Activated T-helper 2 cell treated with anti-CD3 and anti-CD28 coated beads, Interferon-gamma antibody, Interleukin-2, Interleukin-4, amounts not matched to agents 10 μg/mL and 5 μg/mL and 100 μg/mL, durations not matched to agents 14 hours and 24 hours and 36 hours (primary cell): ENCODE results near the gene OBP2A. TPM values are rescaled to one million over a fixed set of nuclear protein-coding genes. Genes with fewer than 3 reads are reported as not detected.

Experiments used
- DNase-seq: peaks from one replicate; pipeline ENCODE4 v3.0.0; 2021; ENCODE audit warnings: low spot score
- H3K27ac Mint-ChIP-seq: one replicate; pipeline ENCODE4 v1.8.0; 2021; ENCODE audit warnings: mixed read lengths
- H3K27me3 Mint-ChIP-seq: one replicate; pipeline ENCODE4 v1.8.0; 2021; ENCODE audit warnings: low read depth, mixed read lengths
- H3K36me3 Mint-ChIP-seq: one replicate; pipeline ENCODE4 v1.8.0; 2021; ENCODE audit warnings: low read depth, mixed read lengths
- H3K4me1 Mint-ChIP-seq: one replicate; pipeline ENCODE4 v1.8.0; 2021; ENCODE audit warnings: low read depth, mixed read lengths
- H3K4me3 Mint-ChIP-seq: one replicate; pipeline ENCODE4 v1.8.0; 2021; ENCODE audit warnings: low read depth, mild to moderate bottlenecking, moderate library complexity, mixed read lengths
- H3K9me3 Mint-ChIP-seq: one replicate; pipeline ENCODE4 v1.8.0; 2021; ENCODE audit warnings: mixed read lengths
- intact Hi-C: fragments of 100-400 bp; cut with micrococcal nuclease; formaldehyde crosslinking; loops from one replicate; pipeline ENCODE4 v1.15.1; 2023
- total RNA-seq: library from RNA; stranded (reverse); gene quantifications from 2 replicates; pipeline ENCODE4 v1.2.3, GENCODE V29; 2022

OBP2A gene
- total RNA-seq, 1 donor from 2014 or later: not detected

DNA sequence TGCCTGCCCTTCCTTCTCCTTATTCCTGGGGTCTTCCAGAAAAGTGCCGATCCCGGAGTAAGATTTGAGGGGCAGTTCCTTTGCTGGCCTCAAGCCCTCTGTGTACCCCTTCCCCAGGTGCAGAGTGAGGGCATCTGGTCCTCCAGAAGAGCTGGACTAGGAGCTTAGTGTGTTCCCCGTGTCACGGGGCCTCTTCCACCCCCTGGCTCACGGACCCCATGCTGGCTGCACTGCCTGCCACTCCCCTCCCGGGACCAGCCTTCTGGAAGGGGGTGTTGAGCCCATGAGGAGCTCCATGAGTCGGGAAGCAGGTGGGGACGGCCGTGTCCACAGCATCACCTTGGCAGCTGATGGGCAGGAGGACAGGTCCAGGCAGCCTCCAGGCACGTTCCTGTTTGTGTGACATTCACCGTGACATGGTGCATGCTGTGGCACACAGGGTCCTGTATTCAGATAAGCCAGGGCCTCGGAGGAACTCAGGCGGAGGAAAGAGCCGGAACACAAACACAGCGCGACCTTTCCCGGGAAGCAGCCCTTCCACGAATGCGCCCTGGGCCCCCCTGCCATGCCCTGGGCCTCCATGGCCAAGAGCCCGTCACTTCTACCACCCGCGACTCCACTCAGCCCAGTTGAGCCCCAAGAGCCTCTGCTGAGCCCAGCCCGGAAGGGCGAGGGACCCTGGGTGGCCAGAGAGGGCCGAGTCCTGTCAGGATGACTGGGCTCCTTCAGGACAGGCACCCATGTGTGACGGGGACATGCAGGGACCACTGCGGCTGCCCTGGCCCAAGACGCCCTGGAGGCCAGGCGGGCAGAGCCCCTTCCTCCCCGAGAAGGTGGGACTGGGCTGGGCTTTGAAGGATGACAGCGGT, 30.6 kb upstream of the OBP2A start:
- Mint-ChIP-seq H3K36me3 (no peaks in the 10 kb centered on the region), H3K27ac (no peak overlapping the region), H3K27me3 (peaks cover 13% of the 10 kb centered on the region), H3K9me3 (no peaks in the 10 kb centered on the region), H3K4me3 (no peak overlapping the region), H3K4me1 (peaks cover 16% of the 10 kb centered on the region)
- intact Hi-C loops: no loop called here
- DNase-seq: no peak

DNA sequence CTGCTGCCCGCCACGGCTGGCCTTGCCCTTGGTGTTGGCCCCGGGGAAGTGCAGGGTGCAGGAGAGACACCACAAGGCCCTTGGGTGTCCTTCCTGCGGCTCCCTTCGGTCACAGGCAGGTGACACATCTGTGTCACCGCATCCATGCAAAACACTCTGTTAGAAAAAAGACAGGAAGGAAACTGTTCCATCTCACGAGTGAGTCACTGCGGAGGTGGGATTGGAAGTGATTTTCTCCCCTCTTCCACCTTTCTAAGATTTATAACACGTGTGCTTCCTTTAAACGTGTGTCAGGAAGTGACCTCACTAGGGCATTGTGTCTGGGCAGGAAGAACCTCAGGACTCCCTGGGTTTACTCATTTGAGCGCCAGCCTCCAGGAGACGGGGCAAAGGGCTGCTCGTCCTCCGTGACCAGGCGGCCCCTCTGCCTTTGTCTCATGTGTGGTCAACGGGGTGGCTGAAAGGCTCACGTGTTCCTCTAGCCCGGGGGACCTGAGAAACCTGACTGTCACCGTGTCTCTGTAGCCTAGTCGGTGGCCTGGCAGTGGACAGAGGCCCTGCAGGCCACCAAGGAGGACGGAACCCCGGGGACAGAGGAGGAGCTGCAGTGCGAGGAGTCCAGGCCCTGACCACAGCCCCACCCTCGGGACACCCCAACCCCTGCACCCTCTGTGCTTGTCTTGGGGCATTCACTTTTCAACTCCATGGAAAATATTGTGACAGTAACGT, 29.6 kb upstream of the OBP2A start:
- Mint-ChIP-seq H3K4me1 (peaks cover 11% of the 10 kb centered on the region), H3K9me3 (no peaks in the 10 kb centered on the region), H3K36me3 (no peaks in the 10 kb centered on the region), H3K27me3 (peaks cover 13% of the 10 kb centered on the region), H3K27ac (no peak overlapping the region), H3K4me3 (no peak overlapping the region)
- DNase-seq: no peak
- intact Hi-C loops: no loop called here

DNA sequence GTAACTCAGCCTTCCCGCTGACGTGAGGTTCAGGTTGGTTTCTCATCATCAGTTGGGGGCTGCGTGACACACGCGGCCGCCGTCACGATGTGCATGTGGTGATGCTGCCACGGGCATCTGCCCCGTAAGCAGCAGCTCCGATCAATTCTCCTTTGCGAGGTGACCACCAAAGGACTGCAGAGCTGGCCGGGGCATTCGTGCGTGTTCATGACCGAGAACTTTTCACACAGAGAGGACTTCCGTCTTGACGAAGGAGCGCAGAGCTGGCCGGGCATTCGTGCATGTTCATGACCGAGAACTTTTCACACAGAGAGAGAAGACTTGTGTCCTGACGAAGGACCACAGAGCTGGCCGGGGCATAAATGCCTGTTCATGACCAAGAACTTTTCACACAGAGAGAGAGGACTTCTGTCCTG, 28.5 kb upstream of the OBP2A start:
- Mint-ChIP-seq H3K27ac (no peak overlapping the region), H3K4me3 (no peak overlapping the region), H3K4me1 (peaks cover 3% of the 10 kb centered on the region), H3K27me3 (peaks cover 13% of the 10 kb centered on the region), H3K9me3 (no peaks in the 10 kb centered on the region), H3K36me3 (no peaks in the 10 kb centered on the region)
- intact Hi-C loops: no loop called here
- DNase-seq: no peak

DNA sequence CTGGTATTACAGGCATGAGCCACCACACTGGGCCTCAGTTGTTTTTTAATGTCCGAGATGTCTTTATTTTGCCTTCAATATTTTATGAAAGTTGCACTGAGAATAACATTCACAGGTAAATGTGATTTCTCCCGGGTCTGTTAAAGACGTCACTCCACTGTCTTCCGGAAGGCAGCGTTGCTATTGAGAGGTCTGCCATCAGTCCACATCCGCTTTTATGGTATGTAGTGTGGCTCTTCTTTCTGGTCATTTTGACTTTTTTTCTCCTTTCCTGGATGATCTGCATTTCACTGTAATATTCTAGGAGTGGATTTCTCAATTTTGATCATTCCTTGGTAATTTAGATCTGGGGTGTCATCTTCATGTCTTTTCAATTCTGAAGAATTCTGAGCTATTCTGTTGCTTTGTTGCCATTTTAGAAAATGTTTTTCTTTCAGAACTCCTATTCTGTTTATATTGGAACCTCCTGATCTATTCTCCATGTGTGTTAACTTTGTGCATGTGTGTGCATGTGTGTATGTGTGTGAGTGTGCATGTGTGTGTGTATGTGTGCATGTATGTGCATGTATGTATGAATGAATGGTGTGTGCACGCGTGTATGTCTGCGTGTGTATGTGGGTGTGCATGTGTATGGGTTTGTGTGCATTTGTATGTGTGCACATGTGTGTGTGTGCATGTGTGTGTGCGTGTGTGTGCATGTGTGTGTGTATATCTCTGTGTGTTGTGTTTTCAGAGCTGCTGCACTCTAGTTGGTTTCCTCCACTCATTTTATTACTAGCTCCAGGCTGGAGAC, 26.6 kb upstream of the OBP2A start:
- Mint-ChIP-seq H3K27me3 (peaks cover 13% of the 10 kb centered on the region), H3K4me1 (peaks cover 3% of the 10 kb centered on the region), H3K36me3 (no peaks in the 10 kb centered on the region), H3K9me3 (no peaks in the 10 kb centered on the region), H3K27ac (no peak overlapping the region), H3K4me3 (no peak overlapping the region)
- intact Hi-C loops: no loop called here
- DNase-seq: no peak

DNA sequence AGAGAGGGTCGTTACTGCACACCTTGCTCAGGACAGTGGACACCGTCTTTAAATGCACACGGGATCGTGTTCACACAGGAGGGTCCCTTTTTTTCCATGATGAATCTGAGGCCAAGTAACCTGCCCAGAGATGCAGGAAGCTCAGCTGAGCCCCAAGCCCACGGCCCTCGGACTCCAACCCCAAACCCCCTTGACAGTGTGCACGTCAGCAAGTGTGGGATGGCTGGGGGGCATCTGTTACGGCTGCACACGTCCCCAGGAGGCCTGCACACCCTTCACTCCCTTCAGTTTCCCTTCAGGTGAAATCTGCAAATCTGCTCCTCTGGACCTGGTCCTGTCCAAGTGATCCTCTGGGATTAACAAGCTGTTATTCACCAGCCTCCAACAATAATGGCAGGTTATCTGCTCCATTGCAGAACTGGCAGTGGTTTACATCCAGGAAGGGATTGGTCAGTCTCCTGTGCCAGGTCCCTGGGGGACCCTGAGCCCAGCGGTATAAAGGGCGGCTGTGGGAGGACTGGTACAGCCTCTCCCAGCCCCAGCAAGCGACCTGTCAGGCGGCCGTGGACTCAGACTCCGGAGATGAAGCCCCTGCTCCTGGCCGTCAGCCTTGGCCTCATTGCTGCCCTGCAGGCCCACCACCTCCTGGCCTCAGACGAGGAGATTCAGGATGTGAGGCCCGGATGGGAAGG, 24.9 kb upstream of the OBP2A start, which contains the start of gene LCN1:
TSS of gene LCN1 (plus strand) at position 525 of the 692 bp plus-strand sequence. CDS start at position 583, 58 bp downstream.
- intact Hi-C loops: no loop called here

GRCh38 chr9:135521608-135522095, 24.3 kb upstream of the OBP2A start:
- Mint-ChIP-seq H3K4me1 (no peaks in the 10 kb centered on the region), H3K4me3 (no peak overlapping the region), H3K27ac (no peak overlapping the region), H3K27me3 (peaks cover 13% of the 10 kb centered on the region), H3K9me3 (no peaks in the 10 kb centered on the region), H3K36me3 (no peaks in the 10 kb centered on the region)
- intact Hi-C loops: no loop called here
- DNase-seq: no peak

More for the DNA sequence above, 24.9 kb upstream of the OBP2A start, which contains the start of gene LCN1:
- Mint-ChIP-seq H3K9me3 (no peaks in the 10 kb centered on the region), H3K4me1 (peaks cover 3% of the 10 kb centered on the region), H3K36me3 (no peaks in the 10 kb centered on the region), H3K4me3 (no peak within 1 kb of the TSS), H3K27ac (no peak within 1 kb of the TSS), H3K27me3 (peaks cover 13% of the 10 kb centered on the region)
- no peak for DNase-seq

GRCh38 chr9:135522137-135522877, 23.6 kb upstream of the OBP2A start:
- Mint-ChIP-seq H3K27ac (no peak overlapping the region), H3K36me3 (no peaks in the 10 kb centered on the region), H3K27me3 (peaks cover 13% of the 10 kb centered on the region), H3K4me1 (no peaks in the 10 kb centered on the region), H3K4me3 (no peak overlapping the region), H3K9me3 (no peaks in the 10 kb centered on the region)
- intact Hi-C loops: no loop called here
- no peak for DNase-seq

DNA sequence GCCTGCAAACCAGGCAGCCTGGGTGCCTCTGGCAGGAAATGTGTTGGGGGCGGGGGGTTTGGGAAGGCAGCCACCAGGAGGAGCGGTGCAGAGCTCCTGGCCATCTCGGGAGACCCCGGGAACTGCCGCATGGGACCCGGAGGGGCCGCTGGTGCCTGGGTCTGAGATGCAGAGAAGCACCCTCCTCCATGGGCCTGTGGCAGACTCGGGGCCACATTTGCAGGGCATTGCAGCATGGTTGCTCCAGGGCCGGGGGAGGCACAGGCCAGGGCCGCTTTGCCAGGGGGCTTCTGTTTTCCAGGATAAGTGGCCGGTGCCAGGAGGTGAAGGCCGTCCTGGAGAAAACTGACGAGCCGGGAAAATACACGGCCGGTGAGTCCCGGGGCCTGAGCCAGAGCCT, 23.0 kb upstream of the OBP2A start:
- H3K9me3 Mint-ChIP-seq: no peaks in the 10 kb centered on the region
- no peaks in the 10 kb centered on the region for H3K36me3 Mint-ChIP-seq
- intact Hi-C loops: no loop called here
- H3K27ac Mint-ChIP-seq: no peak overlapping the region
- DNase-seq: no peak
- peaks cover 11% of the 10 kb centered on the region for H3K27me3 Mint-ChIP-seq
- no peak overlapping the region for H3K4me3 Mint-ChIP-seq
- no peaks in the 10 kb centered on the region for H3K4me1 Mint-ChIP-seq

DNA sequence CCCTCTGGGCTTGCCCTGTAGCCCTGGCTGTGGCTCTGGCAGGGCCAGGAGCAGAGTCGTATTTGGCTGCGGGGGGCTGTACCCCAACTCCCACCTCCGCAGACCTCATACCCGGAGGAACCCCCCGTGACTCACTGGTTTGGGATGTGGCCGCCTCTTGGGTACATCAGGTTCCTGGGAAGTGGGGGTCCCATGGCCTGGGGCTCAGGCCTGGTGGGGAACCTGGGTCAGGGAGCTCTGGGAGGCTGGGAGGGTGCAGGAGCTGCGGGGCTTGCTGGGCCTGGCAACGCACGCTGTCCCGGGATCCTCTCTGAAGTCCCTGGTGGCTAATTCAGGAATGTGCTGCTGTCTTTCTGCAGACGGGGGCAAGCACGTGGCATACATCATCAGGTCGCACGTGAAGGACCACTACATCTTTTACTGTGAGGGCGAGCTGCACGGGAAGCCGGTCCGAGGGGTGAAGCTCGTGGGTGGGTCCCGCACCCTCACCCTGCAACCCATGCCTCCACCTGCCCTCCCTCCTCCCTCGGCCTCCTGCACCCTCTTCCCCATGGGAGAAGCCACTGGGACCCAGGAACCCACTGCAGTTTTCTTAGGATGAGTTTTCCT, 22.3 kb upstream of the OBP2A start:
- no peak for DNase-seq
- H3K4me1 Mint-ChIP-seq: no peaks in the 10 kb centered on the region
- peaks cover 7% of the 10 kb centered on the region for H3K27me3 Mint-ChIP-seq
- no peak overlapping the region for H3K27ac Mint-ChIP-seq
- no peaks in the 10 kb centered on the region for H3K9me3 Mint-ChIP-seq
- intact Hi-C loops: no loop called here
- no peak overlapping the region for H3K4me3 Mint-ChIP-seq
- no peaks in the 10 kb centered on the region for H3K36me3 Mint-ChIP-seq

DNA sequence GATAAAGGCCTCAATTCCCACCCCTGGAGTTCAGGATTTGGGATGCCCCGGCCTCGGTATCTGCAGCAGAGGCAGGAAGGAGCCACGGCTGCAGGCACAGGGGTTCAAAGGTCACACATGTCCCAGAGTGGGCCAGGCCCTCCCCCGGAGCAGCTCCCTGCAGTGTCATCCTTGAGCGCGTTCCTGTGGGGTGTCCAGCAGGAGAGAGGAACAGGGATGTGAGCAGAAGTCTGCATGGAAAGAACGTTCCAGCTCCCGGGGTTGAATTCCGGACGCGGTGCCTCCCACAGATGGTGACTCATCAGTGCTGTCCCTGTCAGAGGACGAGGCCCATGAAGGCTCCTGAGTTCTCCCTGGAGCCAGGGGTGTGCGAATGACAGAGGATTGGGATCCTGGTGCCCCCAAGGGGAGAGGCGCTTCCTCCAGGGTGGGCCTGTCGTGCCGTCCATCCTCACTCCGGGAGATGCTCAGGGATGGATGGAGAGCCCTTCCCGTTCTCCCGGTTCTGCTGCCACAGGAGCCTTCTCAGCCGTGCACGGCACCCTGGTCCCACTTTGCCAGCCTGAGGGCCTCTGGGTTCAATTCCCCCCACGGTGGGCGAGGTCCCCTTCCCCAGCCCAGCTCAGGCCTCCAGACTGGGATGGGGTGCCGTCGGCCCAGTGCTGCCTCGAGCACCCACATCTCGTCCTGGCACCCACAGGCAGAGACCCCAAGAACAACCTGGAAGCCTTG, 21.6 kb upstream of the OBP2A start:
- no peak for DNase-seq
- H3K9me3 Mint-ChIP-seq: no peaks in the 10 kb centered on the region
- no peak overlapping the region for H3K4me3 Mint-ChIP-seq
- H3K27ac Mint-ChIP-seq: no peak overlapping the region
- no peaks in the 10 kb centered on the region for H3K36me3 Mint-ChIP-seq
- no peaks in the 10 kb centered on the region for H3K4me1 Mint-ChIP-seq
- intact Hi-C loops: no loop called here
- peaks cover 5% of the 10 kb centered on the region for H3K27me3 Mint-ChIP-seq
